ENCODE results near the gene PPP1R18.
"Not testable (repeated sequence)": the region's sequence is repeated elsewhere in the genome, so short reads cannot be mapped to it uniquely, and the experiment has no call there.

PPP1R18 gene

DNA sequence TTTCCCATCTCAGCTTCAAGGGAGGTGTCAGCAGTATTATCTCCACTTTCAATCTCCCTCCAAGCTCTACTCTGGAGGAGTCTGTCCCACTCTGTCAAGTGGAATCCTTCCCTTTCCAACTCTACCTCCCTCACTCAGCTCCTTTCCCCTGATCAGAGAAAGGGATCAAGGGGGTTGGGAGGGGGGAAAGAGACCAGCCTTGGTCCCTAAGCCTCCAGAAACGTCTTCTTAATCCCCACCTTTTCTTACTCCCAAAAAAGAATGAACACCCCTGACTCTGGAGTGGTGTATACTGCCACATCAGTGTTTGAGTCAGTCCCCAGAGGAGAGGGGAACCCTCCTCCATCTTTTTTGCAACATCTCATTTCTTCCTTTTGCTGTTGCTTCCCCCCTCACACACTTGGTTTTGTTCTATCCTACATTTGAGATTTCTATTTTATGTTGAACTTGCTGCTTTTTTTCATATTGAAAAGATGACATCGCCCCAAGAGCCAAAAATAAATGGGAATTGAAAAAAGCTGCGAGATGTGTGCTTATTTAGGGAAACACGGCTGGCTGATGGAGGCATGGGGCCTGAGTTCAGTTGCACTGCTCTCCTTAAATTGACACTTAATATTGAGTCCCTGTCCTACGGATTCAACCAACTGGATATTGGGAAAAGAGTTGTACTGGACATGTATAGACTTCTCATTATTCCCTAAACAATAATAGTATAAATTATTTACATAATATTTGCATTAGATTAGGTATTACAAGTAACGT lies 38.6 kb upstream of the PPP1R18 start:
- DNase-seq: no peak
- Histone ChIP-seq H3K4me3 (ENCODE audit: insufficient read depth, low read depth, low read length, poor library complexity, severe bottlenecking) (no peak overlapping the region), H3K36me3 (ENCODE audit: control insufficient read depth, insufficient read depth, low read length) (peaks cover 58% of the 10 kb centered on the region), H3K4me1 (ENCODE audit: control insufficient read depth, insufficient read depth, low read length, poor library complexity, severe bottlenecking) (peaks cover 14% of the 10 kb centered on the region), H3K27ac (ENCODE audit: insufficient read depth, low read length, poor library complexity, severe bottlenecking) (peak overlapping the region; percentile 8), H3K9me3 (ENCODE audit: control insufficient read depth, low read length) (no peaks in the 10 kb centered on the region), H3K27me3 (replicated peaks; ENCODE audit: control insufficient read depth, insufficient read depth, low read length, poor library complexity, severe bottlenecking) (no peaks in the 10 kb centered on the region)

DNA sequence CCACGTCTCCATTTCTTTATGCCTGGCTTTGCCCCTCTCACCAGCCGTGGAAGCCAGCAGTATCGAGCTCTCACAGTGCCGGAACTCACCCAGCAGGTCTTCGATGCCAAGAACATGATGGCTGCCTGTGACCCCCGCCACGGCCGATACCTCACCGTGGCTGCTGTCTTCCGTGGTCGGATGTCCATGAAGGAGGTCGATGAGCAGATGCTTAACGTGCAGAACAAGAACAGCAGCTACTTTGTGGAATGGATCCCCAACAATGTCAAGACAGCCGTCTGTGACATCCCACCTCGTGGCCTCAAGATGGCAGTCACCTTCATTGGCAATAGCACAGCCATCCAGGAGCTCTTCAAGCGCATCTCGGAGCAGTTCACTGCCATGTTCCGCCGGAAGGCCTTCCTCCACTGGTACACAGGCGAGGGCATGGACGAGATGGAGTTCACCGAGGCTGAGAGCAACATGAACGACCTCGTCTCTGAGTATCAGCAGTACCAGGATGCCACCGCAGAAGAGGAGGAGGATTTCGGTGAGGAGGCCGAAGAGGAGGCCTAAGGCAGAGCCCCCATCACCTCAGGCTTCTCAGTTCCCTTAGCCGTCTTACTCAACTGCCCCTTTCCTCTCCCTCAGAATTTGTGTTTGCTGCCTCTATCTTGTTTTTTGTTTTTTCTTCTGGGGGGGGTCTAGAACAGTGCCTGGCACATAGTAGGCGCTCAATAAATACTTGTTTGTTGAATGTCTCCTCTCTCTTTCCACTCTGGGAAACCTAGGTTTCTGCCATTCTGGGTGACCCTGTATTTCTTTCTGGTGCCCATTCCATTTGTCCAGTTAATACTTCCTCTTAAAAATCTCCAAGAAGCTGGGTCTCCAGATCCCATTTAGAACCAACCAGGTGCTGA lies 37.6 kb upstream of the PPP1R18 start:
- H3K27ac ChIP-seq (ENCODE audit: insufficient read depth, low read length, poor library complexity, severe bottlenecking); H3K4me3 ChIP-seq (ENCODE audit: insufficient read depth, low read depth, low read length, poor library complexity, severe bottlenecking); H3K9me3 ChIP-seq (ENCODE audit: control insufficient read depth, low read length); DNase-seq; H3K27me3 ChIP-seq (replicated peaks; ENCODE audit: control insufficient read depth, insufficient read depth, low read length, poor library complexity, severe bottlenecking): not testable (repeated sequence)
- Histone ChIP-seq H3K4me1 (ENCODE audit: control insufficient read depth, insufficient read depth, low read length, poor library complexity, severe bottlenecking) (peaks cover 14% of the 10 kb centered on the region), H3K36me3 (ENCODE audit: control insufficient read depth, insufficient read depth, low read length) (peaks cover 48% of the 10 kb centered on the region)

DNA sequence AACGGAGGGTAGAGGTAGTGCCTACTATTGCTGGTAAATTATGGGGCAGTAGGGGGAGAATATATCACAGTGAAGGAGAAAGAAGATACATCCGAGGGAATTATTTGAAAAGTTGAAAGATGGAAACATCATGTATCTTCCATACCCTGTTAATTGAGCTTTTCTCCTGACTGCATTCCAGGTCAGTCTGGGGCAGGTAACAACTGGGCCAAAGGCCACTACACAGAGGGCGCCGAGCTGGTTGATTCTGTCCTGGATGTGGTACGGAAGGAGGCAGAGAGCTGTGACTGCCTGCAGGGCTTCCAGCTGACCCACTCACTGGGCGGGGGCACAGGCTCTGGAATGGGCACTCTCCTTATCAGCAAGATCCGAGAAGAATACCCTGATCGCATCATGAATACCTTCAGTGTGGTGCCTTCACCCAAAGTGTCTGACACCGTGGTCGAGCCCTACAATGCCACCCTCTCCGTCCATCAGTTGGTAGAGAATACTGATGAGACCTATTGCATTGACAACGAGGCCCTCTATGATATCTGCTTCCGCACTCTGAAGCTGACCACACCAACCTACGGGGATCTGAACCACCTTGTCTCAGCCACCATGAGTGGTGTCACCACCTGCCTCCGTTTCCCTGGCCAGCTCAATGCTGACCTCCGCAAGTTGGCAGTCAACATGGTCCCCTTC lies 36.9 kb upstream of the PPP1R18 start:
- Histone ChIP-seq H3K4me1 (ENCODE audit: control insufficient read depth, insufficient read depth, low read length, poor library complexity, severe bottlenecking) (peaks cover 14% of the 10 kb centered on the region), H3K36me3 (ENCODE audit: control insufficient read depth, insufficient read depth, low read length) (peaks cover 48% of the 10 kb centered on the region), H3K27ac (ENCODE audit: insufficient read depth, low read length, poor library complexity, severe bottlenecking) (peak overlapping the region; percentile 77)
- not testable (repeated sequence) for H3K27me3 ChIP-seq (replicated peaks; ENCODE audit: control insufficient read depth, insufficient read depth, low read length, poor library complexity, severe bottlenecking); H3K4me3 ChIP-seq (ENCODE audit: insufficient read depth, low read depth, low read length, poor library complexity, severe bottlenecking); H3K9me3 ChIP-seq (ENCODE audit: control insufficient read depth, low read length); DNase-seq

GRCh38 chr6:30722280-30723112 lies 36.1 kb upstream of the PPP1R18 start:
- peak overlapping the region; percentile 54 for H3K4me3 ChIP-seq (ENCODE audit: insufficient read depth, low read depth, low read length, poor library complexity, severe bottlenecking)
- peaks cover 40% of the 10 kb centered on the region for H3K36me3 ChIP-seq (ENCODE audit: control insufficient read depth, insufficient read depth, low read length)
- peak overlapping the region; percentile 77 for H3K27ac ChIP-seq (ENCODE audit: insufficient read depth, low read length, poor library complexity, severe bottlenecking)
- H3K9me3 ChIP-seq (ENCODE audit: control insufficient read depth, low read length): no peaks in the 10 kb centered on the region
- peaks cover 17% of the 10 kb centered on the region for H3K4me1 ChIP-seq (ENCODE audit: control insufficient read depth, insufficient read depth, low read length, poor library complexity, severe bottlenecking)
- peak; percentile 70 to 80 (median 77) for DNase-seq
- H3K27me3 ChIP-seq (replicated peaks; ENCODE audit: control insufficient read depth, insufficient read depth, low read length, poor library complexity, severe bottlenecking): no peaks in the 10 kb centered on the region

- not testable (repeated sequence) for H3K9me3 ChIP-seq (ENCODE audit: control insufficient read depth, low read length); DNase-seq; H3K27me3 ChIP-seq (replicated peaks; ENCODE audit: control insufficient read depth, insufficient read depth, low read length, poor library complexity, severe bottlenecking)
- Histone ChIP-seq H3K27ac (ENCODE audit: insufficient read depth, low read length, poor library complexity, severe bottlenecking) (peak overlapping the region; percentile 77), H3K4me1 (ENCODE audit: control insufficient read depth, insufficient read depth, low read length, poor library complexity, severe bottlenecking) (peaks cover 17% of the 10 kb centered on the region), H3K36me3 (ENCODE audit: control insufficient read depth, insufficient read depth, low read length) (peaks cover 36% of the 10 kb centered on the region), H3K4me3 (ENCODE audit: insufficient read depth, low read depth, low read length, poor library complexity, severe bottlenecking) (peak overlapping the region; percentile 54)
These were observed 35.5 kb upstream of the PPP1R18 start for GRCh38 chr6:30722025-30722279.

DNA sequence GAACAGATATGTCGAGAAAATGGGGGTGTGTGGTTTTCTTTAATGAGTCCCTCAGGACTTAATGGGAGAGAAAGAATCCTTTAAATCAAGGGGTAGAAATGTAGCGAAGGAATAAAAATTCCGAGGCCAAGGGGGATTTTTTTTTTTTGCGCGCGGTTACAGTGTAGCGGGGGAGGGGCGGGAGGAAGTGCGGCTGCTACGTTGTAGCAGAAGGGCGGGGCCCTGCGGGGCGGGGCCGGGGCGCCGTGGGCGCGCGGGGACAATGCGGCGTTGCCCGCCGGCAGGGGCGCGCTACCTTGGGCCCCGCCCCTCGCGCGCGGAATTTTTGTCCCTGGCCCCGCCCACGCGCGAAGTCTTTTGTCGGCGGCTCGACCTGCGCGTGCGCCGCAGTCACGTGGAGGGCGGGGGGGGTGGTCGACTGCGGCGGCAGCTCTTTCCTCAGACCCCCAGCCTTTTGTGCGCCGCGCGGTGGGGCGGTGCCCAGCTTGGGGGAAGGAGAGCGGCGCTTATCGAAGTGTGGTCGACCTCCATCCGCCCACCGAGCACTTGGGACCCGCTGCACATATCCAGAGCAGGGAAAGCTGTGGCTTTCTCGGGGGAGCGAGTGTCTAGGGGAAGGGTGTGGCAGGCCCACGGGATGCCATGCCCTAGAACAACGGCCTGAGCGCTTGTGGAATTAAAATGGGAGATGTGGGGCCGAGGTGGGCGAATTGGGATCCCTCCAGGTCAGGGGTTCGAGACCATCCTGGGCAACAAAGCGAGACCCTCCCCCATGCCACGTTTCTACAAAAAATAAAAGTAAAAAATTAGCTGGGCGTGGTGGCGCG lies 35.0 kb upstream of the PPP1R18 start:
- peak overlapping the region; percentile 85 for H3K27ac ChIP-seq (ENCODE audit: insufficient read depth, low read length, poor library complexity, severe bottlenecking)
- peaks cover 17% of the 10 kb centered on the region for H3K4me1 ChIP-seq (ENCODE audit: control insufficient read depth, insufficient read depth, low read length, poor library complexity, severe bottlenecking)
- H3K27me3 ChIP-seq (replicated peaks; ENCODE audit: control insufficient read depth, insufficient read depth, low read length, poor library complexity, severe bottlenecking): no peaks in the 10 kb centered on the region
- H3K4me3 ChIP-seq (ENCODE audit: insufficient read depth, low read depth, low read length, poor library complexity, severe bottlenecking): peak overlapping the region; percentile 63
- peaks cover 33% of the 10 kb centered on the region for H3K36me3 ChIP-seq (ENCODE audit: control insufficient read depth, insufficient read depth, low read length)
- H3K9me3 ChIP-seq (ENCODE audit: control insufficient read depth, low read length): no peaks in the 10 kb centered on the region
- peak; percentile 88 to 94 (median 91) for DNase-seq

GRCh38 chr6:30720738-30721197 lies 34.3 kb upstream of the PPP1R18 start:
- Histone ChIP-seq H3K4me1 (ENCODE audit: control insufficient read depth, insufficient read depth, low read length, poor library complexity, severe bottlenecking) (peaks cover 17% of the 10 kb centered on the region), H3K27me3 (replicated peaks; ENCODE audit: control insufficient read depth, insufficient read depth, low read length, poor library complexity, severe bottlenecking) (no peaks in the 10 kb centered on the region), H3K4me3 (ENCODE audit: insufficient read depth, low read depth, low read length, poor library complexity, severe bottlenecking) (peak overlapping the region; percentile 63), H3K36me3 (ENCODE audit: control insufficient read depth, insufficient read depth, low read length) (peaks cover 29% of the 10 kb centered on the region), H3K9me3 (ENCODE audit: control insufficient read depth, low read length) (no peaks in the 10 kb centered on the region), H3K27ac (ENCODE audit: insufficient read depth, low read length, poor library complexity, severe bottlenecking) (peak overlapping the region; percentile 85)
- peak in 1 of 3 donors; percentile 24 for DNase-seq

DNA sequence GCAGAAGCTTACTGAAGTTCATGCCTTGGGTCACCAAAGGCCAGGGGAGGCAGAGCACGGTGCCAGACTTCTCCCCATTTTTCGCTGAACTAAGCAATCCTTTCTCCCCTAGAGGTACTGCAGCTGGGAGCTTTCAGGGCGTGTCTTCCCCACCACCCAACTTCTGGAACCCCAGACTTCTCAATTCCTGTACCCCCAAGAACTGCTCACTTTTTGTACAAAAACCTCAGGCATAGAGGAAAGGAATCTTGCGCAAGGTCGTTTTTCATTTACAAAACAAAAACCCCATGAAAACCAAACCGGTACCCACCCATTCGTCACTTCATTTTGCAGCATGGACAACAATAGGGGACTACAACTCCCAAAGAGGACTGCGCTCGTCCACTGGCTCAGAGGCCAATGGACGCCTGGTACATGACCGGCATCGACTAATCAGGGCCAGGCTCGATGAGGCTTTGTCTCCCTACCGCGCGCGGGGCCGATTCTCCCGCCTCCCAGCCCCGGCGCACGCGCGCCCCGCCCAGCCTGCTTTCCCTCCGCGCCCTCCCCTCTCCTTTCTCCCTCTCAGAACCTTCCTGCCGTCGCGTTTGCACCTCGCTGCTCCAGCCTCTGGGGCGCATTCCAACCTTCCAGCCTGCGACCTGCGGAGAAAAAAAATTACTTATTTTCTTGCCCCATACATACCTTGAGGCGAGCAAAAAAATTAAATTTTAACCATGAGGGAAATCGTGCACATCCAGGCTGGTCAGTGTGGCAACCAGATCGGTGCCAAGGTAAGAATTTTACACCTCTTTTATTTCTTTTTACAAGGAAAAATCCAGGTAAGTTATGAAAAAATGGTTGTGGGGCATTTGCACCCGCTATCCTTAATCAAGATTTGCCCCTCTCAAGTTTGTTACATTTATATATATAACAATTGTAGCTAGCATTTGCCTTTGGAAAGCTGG lies 33.6 kb upstream of the PPP1R18 start, which contains the start of gene TUBB:
TSS of gene TUBB (plus strand) at position 562 of the 947 bp plus-strand sequence. CDS start at position 717, 155 bp downstream.
- peaks cover 23% of the 10 kb centered on the region for H3K36me3 ChIP-seq (ENCODE audit: control insufficient read depth, insufficient read depth, low read length)
- peak within 1 kb of the TSS; percentile 85 for H3K27ac ChIP-seq (ENCODE audit: insufficient read depth, low read length, poor library complexity, severe bottlenecking)
- peaks cover 15% of the 10 kb centered on the region for H3K4me1 ChIP-seq (ENCODE audit: control insufficient read depth, insufficient read depth, low read length, poor library complexity, severe bottlenecking)
- no peaks in the 10 kb centered on the region for H3K9me3 ChIP-seq (ENCODE audit: control insufficient read depth, low read length)
- H3K4me3 ChIP-seq (ENCODE audit: insufficient read depth, low read depth, low read length, poor library complexity, severe bottlenecking): peak within 1 kb of the TSS; percentile 63
- no peaks in the 10 kb centered on the region for H3K27me3 ChIP-seq (replicated peaks; ENCODE audit: control insufficient read depth, insufficient read depth, low read length, poor library complexity, severe bottlenecking)
- peak; percentile 91 to 92 (median 91) for DNase-seq

Data from effector memory CD4-positive, alpha-beta T cell (primary cell).